ENCODE measurements around the gene GRHL3.
A peak's percentile ranks its signal among the peaks of the same experiment; 100 is the strongest.

Gene GRHL3

DNA sequence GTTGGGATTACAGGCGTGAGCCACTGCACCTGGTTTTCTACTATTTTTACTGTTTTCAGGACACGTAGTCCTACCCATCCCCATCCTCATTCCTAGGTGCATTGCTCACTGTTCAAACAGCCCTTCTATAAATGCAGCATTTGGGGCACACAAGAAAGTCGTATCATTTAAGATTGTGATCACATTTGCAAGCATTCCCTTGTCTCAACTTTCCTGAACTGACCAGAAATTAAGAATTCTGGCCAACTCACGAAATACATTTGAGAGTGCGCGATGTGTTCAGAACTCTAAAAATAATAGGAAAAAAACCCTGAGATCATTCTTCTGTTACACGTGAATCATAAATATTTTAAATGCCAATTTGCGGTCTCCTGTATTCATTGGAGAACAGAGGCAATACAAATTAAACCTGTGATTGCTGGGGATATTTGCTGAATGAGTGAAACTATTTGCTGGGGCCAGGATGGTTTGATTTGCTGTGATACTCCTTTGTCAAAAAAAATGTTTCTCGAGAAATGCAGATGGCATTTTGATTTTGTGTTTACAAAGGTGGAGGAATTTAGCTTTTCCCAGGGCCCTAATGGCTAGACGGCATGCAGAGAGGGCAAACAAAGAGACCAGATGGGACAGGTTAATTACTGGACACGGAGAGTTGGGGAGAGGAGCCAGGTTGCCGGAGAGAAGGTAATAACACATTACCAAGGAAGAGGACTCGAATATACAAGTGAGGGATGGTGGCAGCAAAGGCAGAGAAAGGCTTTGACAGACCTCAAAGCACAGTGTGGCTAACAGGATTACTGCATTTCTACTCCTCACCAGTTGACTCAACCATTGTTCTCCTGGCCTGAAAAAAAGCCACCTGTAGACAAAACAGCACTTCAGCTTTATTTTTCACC, 56.0 kb downstream of the GRHL3 start:
- peak; percentile 59 for DNase-seq

DNA sequence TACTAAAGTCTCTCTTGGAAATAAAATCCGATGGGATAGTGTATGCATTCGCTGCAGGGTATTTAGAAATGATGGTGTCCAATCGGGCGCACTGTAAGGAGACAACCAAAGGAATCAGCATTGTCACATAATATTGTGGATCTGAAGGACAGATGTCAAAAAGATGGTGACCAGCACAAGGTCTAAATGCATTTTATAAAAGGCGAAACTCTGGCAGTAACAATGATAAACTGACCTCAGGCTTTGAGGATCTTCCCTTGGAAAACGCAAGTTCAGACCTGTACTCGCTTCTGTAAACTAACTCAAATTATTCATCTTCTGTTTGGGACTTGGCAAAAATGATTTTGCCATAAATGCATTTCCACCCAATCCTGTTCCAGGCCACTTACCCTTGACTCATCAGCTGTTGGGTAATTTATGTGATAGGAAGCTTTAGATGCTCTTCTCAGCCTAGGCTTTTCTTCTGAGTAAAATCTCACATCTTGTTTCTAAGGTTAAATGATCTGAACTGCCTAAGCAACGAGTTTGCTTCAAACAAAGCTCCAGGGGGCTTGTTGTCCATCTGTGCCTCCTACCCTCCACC, 60.7 kb downstream of the GRHL3 start:
- peak; percentile 40 for DNase-seq

DNA sequence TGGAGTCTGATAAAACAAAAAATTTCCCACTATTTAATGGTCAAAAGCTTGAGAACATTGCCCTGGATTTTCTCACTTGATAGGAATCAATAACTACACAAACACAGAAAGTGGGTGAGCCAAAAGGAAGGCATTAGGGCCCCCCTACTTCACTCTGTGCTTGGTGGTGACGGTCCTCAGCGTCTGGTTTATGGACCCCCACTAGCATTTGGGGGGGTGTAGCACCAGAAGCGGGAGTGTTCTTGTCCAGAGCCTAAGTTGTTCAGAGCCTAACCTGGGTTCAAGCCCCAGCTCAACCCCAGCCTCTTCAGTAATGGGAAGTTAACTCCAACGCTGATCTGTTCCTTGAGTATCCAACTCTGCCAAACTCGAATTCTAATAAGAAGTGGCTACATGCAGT, 61.4 kb downstream of the GRHL3 start:
- DNase-seq, result no peak

DNA sequence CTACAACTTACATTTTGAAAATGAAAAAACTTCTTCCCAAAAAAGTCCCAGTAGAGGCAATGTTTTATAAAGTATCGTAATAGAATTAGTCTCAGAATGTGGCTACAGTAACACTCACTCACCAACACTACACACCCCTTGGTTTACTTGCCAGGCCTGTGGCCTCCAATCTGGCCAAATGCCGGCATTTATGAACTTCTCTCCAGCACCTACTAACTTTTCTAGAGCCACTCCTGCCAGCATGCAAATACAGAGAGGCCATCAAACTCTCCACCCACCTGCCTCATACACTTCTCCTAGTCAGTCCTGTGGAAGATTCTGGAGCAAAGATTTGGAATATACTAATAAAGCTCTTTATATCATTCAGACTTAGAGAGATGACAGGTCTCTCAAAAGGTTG, 62.1 kb downstream of the GRHL3 start:
- DNase-seq, result no peak

DNA sequence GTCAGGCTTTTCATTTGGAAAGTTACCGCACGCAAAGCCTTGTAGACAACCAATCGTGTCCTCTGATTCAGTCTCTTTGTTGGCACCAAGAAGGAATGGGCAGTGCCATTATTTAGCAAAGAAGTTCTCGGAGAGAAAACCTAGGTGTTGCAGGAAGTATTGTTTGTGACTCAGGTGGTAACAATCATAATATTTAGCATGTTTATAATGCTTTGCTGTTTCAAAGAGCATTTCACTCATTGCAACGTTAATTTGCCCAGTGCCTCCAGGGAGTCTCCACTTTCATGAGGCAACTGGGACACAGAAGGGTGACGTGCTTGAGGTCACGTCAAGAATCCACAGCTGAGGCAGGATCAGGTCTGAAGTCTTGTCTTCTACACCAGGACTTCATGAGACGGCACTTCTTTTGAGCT, 63.0 kb downstream of the GRHL3 start:
- DNase-seq, result no peak

DNA sequence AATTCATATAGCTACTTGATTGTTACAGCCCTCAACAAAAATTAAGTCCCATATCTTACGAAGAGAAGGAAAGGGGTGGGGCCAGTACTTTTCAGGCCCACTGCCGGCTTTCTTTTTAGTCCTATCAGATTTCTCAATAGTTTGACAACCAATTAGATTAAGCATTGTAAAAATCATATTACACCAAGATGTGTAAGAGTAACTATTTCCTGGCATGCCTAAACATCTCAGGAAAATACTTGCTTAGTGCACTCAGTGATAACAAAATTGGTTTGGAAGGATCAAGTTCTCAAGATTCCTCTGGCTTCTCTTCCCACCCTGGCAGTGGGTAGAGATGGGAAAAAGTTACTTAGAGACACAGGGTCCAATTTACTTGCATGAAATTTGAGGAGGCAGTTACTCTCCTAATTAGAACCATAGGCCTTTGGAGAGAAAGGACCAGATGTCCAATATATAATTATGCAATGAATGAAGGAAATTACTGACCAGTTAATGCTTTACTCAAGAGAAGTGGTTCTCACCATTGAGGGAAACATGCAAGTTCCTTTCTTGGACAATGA, 64.3 kb downstream of the GRHL3 start:
- DNase-seq, result no peak

DNA sequence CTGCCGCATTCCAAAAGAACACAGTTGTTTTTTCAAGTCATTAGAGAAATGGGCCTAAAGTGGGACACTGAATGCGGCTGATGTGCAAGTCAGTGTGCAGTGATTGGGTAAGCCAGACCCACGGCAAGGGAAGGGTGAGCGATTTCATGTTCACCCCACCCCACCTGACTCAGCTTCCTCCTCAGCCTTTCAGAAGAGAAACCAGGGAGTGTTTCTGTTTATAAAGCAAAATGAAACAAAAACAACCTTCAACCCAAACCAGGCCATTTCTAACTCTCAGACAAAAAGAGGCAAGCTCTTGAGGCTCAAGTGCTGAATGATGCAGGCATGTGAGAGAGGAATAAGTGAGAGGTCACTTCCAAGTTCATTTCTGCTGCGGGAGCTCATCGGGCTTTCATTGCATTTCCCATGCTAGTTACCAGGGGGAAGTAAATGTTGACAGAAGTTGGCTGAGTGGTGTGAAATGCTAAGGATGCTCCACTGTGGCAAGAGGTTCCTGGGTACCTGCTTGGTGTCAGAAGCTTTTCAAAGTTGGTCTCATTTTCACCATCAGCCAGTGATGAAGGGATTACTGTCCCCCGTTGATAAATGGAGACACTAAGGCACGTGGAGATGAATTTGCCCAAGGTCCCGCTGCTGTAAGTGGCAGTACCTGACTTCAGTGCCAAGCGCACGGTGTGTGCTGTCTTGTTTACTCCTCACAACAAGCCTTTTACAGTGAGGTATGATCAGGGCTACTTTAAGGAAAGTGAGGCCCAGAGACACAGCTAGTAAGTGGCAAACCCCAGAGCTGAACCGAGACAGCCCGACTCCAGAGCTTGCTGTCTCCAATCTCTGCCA, 65.3 kb downstream of the GRHL3 start:
- peak; percentile 31 for DNase-seq

DNA sequence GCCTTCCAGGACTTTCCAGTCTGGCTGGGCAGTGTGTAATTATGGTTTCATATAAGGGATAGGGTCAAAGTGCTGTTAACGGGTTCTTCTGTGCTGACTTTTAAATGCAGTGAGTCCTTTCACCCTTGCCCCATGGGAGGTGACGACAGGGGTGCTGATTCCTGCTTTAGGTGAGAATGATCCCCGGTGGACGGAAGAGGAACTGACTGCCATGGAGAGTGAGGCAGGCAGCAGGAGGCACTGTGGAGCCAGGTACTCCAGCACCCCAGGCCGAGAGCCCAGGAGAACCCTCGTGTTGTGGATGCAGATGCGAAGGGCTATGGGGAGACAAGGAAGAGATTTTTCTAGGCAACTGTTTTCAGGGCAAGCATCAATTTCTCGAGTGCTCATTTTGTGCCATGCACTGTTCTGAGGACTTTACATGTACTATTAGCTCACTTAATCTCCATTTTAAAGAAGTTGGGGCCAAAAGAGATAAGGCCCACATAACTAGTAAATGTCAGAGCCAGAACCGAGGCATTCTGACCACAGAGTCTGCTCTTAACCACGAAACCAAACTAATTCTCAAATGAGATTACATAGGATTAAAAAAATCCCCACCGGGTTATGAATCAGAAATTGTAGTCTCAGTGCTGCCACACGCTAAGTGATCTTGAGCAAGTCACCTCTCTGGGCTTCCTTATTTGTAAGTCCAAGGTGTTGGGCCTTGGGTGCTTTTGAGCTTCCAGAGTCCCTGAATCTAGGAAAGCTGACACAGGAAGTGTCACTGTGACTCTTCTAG, 66.2 kb downstream of the GRHL3 start:
- DNase-seq, result peak; percentile 68

DNA sequence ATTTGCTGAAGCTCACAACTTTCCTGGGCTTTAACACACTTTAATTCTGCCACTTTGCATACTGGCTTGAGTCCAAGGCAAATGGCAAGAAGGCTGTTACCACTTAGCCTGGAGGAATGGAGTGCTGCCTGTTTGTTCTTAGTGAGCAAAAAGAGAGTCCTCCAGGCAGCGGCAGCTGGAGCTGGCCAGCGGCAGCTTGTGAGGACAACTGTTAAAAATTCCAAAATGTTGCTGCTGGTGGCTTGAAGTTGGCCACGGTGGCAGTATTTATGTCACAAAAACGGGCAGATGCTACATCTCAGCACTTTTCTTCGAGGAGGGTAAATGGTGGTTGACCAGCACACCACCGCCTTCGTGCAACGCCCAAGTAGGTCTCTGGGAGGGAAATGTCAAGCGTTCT, 67.1 kb downstream of the GRHL3 start:
- DNase-seq, result peak; percentile 27

DNA sequence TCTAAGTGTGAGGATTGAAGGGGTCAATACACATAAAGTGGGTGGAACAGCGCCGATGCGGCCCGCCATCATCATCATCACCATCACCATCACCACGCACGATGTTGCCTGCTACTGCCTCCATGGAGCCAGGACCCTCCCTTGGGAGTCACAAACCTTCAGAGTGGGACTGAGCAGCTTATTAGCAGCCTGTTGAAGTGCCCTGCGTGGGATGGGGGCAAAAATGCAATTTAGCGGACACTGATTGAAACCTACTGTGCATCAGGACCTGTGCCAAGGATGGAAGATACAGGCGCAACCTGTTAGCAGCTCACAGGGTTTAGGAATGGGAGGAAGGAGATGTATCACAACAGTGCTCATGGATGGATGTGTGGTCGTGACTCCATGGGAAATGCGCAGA, 67.8 kb downstream of the GRHL3 start:
- DNase-seq, result no peak

DNA sequence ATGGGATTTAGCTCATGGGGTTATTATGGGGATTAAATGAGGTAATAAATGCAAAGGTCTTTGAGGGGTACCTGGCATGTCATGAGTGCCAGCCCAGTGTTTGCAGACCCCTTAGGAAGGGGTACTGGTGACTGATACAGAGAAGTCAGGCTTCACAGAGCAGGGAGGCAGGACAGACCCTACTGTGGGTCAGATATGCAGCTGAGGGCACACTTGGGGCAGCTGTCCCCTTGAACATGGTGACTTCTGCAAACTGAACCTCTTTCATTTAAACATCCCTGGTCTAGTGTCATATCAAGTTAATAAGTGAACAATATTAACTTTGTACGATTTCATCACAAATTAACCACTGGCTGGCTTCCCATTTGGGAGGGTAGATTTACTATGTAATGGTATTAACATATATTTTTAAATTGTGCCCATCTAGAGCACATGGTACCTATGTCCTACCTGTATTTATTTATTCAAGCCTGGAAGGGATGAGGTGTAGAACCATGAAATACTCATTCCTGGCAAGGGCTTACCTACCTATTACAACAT, 68.5 kb downstream of the GRHL3 start:
- DNase-seq, result no peak

DNA sequence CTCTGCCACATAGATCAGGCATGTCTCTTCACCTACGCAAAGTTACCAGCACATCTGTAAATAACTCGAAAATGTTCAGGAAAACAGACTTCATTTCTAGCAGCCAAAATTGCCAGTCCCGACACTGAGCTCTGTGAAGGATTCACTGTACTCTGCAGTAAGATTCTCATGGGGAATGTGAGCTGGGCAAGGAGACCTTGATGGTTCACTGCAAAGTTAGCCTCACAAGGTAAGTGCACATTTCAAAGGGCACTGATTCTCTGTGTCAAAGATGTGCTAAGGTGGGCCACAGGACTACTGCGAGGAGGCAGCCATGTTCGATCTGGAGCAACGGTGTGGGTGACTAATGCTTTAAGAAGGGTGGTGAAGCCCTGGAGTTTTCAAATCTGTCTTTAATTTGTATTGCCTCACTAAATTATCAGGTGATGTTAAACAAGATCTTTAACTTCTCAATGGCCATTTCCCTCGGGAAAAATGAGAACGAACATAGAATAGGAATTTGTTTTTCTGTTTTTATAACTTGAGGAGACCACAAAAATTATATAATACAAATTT, 69.3 kb downstream of the GRHL3 start:
- peak; percentile 49 for DNase-seq

DNA sequence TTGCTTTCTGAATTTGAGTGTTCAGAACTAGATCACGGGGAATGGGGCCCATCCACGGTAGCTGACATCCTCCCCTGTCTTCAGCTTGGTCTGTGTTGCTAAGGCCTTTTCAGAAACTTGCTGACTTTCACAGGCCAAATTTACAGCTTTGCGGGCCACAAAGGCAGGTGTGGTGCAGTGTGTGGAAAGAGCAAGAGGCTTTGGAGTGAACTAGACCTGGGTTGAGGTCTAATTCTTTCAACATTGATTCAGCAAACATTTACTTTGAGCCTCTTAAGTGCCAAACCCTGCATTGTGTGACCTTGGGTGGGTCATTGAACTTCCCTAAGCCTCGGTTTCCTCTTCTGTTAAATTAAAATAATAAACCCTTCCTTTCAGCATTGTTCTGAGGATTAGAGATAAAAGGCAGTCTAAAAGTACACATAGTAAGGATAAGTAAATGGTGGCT, 70.1 kb downstream of the GRHL3 start:
- DNase-seq, result no peak

DNA sequence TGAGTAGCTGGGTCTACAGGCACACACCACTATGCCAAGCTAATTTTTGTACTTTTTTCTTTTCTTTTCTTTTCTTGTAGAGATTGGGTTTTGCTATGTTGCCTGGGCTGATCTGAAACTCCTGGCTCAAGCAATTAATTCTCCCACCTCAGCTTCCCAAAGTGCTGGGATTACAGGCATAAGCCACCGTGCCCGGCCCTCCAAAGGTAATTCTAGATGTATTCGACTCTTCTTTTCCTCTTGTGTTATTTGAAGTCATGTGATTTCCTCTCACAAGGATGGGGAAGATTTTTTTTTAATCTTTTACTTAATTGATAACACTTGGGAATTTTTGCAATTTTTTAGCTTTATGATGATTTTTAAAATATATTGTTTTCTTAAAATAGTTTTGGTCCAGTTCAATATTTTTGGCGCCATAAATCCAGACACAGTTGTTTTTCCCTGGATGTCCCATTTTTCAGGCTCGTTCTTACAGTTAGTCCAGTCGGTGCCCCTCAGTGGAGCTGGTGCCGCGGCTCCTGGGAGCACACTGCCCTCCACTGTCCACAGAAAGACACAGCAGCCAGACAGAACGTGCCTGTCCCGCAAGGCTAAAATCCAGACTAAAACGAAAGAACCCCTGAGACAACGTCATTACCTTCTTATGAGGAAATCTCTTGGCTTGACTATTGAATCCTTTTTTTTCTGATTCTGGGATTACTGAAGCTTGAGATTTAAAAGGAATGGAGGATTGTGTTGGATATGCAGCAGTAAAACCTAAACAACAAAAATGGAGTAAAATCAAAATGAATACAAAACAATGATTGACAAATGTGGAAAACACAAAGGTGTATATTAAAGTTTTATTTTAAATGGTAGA, 72.0 kb downstream of the GRHL3 start:
- peak; percentile 82 for DNase-seq

DNA sequence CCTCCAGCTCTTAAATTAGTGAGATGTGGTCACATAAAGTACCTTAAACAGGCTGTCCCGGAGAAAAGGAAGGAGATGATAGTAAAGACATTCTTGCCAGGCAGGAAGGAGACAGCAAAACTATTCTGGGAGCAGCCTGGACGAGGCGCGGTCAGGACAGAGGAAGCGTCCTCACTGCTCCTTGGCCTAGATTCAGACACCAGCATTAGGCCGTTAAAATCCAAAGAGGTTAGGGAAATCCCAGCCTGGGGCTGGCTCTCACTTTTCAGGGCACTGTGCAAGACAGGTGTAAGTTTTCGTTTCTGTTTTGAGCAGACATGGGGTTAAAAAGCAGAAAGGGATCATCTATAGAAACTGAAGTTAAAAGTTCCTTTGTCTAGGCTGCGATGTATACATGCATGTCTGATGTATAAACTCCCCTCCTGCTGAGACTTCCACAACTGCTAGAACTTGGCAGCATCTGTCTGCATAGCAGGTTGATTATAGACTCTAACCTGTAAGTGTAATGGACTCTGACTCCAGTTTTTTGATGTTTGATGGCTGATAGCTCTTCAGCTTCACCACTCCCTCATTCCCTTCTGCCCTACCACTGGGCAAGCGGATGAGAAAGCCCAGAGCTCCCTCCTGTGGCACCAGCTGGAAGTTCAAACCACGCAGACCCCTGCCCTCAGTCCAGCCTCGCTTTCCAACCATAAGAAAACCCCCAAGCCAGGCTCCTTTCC, 72.9 kb downstream of the GRHL3 start:
- peak; percentile 60 for DNase-seq

DNA sequence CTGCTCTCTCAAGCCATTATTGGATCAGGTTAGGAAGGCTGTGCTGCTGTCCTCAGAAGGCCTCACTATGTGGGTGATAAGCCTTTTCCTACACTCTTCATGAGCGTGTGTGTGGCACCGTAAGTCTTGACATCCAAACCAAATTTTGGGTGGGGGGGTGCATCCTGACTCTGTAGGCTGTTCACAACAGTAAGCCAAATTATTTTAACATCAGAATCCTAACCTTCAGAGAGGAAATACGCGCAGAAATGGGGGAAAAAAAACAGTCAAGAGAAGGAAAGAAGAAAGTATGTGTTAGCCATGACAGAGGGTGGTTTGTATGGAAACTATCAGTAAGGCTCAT, 73.4 kb downstream of the GRHL3 start:
- no peak for DNase-seq

DNA sequence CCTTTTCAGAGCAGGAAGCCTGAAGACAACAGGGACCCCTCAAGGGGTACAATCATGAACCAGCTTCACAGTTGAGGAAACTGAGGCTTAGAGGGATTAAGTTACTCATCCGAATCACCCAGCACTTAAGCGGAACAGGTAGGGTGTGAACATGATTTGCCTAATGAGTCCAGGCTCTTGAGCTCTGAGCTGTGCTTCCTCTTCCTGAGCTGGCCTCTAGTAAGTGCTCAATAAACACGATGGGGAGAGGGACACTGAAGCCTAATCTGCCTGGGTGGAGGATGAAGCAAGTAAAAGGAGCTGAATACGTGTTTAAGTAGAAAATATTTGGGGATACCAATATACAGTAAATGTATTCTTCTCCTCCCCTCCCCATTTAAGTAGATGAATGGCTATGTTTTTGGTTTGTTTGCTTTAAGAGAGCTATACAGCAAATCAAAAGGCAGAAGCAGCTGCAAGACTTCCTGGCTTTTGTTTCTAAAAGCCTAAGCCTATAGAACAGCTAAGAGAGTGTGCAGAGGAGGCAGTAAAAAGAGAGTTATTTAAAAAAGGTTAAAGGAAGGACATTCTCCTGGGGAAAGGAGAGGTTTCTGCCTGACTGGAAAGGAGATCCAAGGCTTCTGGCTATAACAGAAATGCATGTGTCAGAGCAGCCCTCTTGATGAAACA, 74.0 kb downstream of the GRHL3 start:
- DNase-seq, result no peak

DNA sequence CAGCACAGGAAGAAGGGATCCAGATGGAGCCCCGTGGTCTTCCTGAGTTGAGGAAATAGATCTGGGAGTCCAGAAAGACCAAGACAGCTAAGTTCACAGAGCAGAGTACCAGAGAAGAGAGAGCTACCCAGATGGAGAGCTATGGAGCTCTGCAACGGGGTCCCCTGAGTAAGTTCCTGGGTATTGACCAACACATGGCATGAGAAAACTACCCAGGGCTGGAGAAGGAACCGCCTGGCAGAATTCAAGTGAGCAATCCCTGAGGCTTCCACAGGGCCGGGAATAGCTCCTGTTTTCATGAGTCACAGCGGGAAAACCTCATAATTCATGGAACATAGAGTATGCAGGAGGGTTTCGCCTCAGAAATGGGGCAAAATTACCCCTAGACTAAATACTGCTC, 74.7 kb downstream of the GRHL3 start:
- peak; percentile 80 for DNase-seq

DNA sequence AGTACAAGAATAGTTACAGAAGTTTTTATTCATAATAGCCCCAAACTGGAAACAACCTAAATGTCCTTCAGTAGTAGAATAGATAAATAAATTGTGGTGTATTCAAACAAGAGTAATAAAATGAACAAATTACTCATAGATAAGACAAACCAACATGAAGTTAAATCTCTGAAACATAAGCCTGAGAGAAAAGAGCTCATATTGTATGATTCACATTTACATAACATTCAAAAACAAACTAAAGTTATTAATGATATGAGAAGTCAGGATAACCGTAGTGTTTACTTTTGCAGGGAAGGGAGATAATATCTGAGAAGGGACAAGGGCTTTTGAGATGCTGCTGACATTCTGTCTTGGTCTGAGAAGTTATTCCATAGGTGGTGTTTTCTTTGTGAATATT, 80.9 kb downstream of the GRHL3 start:
- no peak for DNase-seq

DNA sequence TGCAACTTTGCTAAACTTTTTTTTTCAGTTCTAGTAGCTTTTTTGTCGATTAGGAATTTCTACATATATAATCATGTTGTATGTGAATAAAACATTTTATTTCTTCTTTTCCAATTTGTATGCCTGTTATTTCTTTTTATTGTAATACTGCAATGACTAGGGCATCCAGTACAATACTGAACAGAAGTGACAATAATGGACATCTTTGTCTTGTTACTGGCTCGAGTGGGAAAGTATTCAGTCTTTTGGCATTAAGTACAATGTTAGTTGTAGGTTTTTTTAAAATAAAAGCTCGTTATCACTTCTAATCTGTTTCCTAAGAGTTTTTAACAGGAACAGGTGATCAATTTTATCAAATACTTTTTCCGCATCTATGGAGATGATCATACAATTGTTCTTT, 84.6 kb downstream of the GRHL3 start:
- no peak for DNase-seq

Data from fibroblast of upper back skin (primary cell).